GM19240 (cell line): ENCODE data around the gene CPEB3.
"Not testable (repeated sequence)": the region's sequence is repeated elsewhere in the genome, so short reads cannot be mapped to it uniquely, and the experiment has no call there.

Experiments
- DNase-seq: peaks from one replicate; pipeline ENCODE4 v3.0.0; 2011; ENCODE audit warnings: low spot score; ENCODE audit not compliant: insufficient read length

CPEB3 gene

GRCh38 chr10:92267343-92267742 is 23.5 kb downstream of the CPEB3 start:
- no peak for DNase-seq

GRCh38 chr10:92265687-92266258 is 25.1 kb downstream of the CPEB3 start:
- DNase-seq: no peak

GRCh38 chr10:92264249-92264648 is 26.6 kb downstream of the CPEB3 start:
- no peak for DNase-seq

GRCh38 chr10:92263396-92263795 is 27.5 kb downstream of the CPEB3 start:
- no peak for DNase-seq

GRCh38 chr10:92248566-92248965 is 42.3 kb downstream of the CPEB3 start:
- no peak for DNase-seq

GRCh38 chr10:92244796-92245195 is 46.1 kb downstream of the CPEB3 start:
- no peak for DNase-seq

GRCh38 chr10:92242910-92243671 is 47.8 kb downstream of the CPEB3 start:
- DNase-seq: no peak

- DNase-seq: no peak
These were observed 48.5 kb downstream of the CPEB3 start for GRCh38 chr10:92242380-92242779.

- DNase-seq: no peak
These were observed 49.4 kb downstream of the CPEB3 start for GRCh38 chr10:92241501-92241900.

GRCh38 chr10:92241158-92241500 is 49.7 kb downstream of the CPEB3 start:
- DNase-seq: no peak

GRCh38 chr10:92240289-92241157 is 50.4 kb downstream of the CPEB3 start:
- DNase-seq: peak; percentile 19

GRCh38 chr10:92239600-92240288 is 51.1 kb downstream of the CPEB3 start:
- no peak for DNase-seq

GRCh38 chr10:92239151-92239599 is 51.7 kb downstream of the CPEB3 start:
- no peak for DNase-seq

- DNase-seq: no peak
These were observed 52.2 kb downstream of the CPEB3 start for GRCh38 chr10:92238586-92239098.

GRCh38 chr10:92238054-92238585 is 52.8 kb downstream of the CPEB3 start:
- DNase-seq: no peak

GRCh38 chr10:92231196-92231595 is 59.7 kb downstream of the CPEB3 start:
- DNase-seq: no peak

GRCh38 chr10:92222603-92223262 is 68.1 kb downstream of the CPEB3 start:
- DNase-seq: no peak

- no peak for DNase-seq
These were observed 71.3 kb downstream of the CPEB3 start for GRCh38 chr10:92219559-92219958.

- no peak for DNase-seq
These were observed 72.3 kb downstream of the CPEB3 start for GRCh38 chr10:92218569-92218968.

- DNase-seq: not testable (repeated sequence)
These were observed 74.3 kb downstream of the CPEB3 start for GRCh38 chr10:92216608-92217007.

GRCh38 chr10:92215222-92215621 is 75.7 kb downstream of the CPEB3 start:
- not testable (repeated sequence) for DNase-seq
